ENCODE measurements around the gene MT2A. TPM values are rescaled to one million over a fixed set of nuclear protein-coding genes. Genes with fewer than 3 reads are reported as not detected.

MT2A gene
- total RNA-seq, 1 donor from 2014 or later, result 139 TPM

DNA sequence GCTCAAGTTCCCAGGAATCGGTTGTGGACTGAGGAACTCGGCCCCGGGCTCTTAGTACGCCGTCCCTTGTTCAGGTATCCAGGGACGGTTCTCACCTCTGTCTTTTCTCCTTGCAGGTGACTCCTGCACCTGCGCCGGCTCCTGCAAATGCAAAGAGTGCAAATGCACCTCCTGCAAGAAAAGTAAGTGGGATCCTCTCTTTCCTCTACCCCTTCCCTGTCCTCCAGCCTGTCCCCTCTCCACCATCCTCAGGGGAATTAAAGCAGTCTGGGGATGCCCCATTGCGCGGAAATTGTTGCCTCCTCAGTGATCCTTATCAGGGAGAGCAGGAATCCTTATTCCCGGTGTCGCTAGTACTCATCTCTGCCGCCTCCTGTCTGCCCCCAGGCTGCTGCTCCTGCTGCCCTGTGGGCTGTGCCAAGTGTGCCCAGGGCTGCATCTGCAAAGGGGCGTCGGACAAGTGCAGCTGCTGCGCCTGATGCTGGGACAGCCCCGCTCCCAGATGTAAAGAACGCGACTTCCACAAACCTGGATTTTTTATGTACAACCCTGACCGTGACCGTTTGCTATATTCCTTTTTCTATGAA lies 585 bp downstream of the MT2A start:
- DNase-seq (ENCODE audit: low read depth), result no peak
- Histone ChIP-seq H3K27me3 (ENCODE audit: control insufficient read depth, insufficient read depth, low read length) (no peaks in the 10 kb centered on the region), H3K36me3 (ENCODE audit: control insufficient read depth, insufficient read depth, low read length) (no peaks in the 10 kb centered on the region), H3K4me3 (ENCODE audit: low read depth, low read length) (peak overlapping the region; percentile 87)
- TF ChIP-seq, protein P1, sequence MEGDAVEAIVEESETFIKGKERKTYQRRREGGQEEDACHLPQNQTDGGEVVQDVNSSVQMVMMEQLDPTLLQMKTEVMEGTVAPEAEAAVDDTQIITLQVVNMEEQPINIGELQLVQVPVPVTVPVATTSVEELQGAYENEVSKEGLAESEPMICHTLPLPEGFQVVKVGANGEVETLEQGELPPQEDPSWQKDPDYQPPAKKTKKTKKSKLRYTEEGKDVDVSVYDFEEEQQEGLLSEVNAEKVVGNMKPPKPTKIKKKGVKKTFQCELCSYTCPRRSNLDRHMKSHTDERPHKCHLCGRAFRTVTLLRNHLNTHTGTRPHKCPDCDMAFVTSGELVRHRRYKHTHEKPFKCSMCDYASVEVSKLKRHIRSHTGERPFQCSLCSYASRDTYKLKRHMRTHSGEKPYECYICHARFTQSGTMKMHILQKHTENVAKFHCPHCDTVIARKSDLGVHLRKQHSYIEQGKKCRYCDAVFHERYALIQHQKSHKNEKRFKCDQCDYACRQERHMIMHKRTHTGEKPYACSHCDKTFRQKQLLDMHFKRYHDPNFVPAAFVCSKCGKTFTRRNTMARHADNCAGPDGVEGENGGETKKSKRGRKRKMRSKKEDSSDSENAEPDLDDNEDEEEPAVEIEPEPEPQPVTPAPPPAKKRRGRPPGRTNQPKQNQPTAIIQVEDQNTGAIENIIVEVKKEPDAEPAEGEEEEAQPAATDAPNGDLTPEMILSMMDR (IDR thresholded peaks at IDR 0.05; ENCODE audit: insufficient read depth, low read length, poor library complexity, severe bottlenecking), result no peak

DNA sequence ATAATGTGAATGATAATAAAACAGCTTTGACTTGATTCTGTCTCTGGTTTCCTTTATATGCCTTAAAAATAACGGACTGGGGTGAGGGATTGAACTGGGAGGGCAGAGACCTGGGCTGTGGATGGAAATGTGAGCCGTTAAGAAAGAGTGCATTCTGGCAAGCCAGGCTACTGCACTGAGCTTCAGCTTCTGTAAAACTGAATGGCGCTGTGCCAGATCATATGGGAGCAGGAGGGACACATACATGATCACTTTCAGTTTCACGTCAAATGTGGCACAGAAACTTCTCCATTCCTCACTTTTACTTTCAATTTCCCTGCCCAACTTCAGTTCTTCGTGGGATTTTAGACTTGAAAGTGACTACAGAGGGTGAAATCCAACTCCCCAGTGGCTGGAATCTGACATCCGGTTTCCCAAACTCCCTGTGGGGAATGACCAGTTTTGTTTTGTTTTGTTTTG lies 1.1 kb downstream of the MT2A start:
- no peak for DNase-seq (ENCODE audit: low read depth)
- H3K4me3 ChIP-seq (ENCODE audit: low read depth, low read length), result peak overlapping the region; percentile 87
- TF ChIP-seq, protein P1 (IDR thresholded peaks at IDR 0.05; ENCODE audit: insufficient read depth, low read length, poor library complexity, severe bottlenecking), result no peak

DNA sequence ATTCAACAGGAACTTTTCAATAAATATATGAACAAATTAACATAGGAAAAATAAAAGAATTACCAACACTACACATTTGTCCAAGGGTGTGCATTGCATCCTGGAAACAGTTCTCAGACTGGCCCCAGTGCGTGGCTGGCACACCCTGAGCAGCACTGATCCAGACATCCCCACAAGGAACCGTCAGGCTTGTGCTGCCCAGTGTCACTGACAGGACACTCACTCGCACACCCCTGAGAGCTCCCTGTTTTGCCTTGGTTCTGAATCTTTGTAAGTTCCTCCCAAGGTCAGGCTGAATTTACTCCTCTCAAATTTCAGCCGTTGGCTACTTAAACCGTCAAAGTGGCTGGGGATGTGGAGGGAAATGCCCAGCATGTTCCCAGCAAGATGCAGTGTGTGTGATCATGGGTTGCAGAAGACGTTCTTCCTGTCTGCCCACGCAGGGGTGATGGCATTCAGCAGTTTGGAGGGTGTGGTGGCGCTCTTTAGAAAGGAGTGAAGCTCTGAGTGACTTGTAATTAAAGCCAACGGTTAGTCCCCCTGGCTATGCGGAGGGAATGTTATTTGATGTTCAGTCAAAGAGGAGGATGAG lies 1.7 kb downstream of the MT2A start:
- H3K36me3 ChIP-seq (ENCODE audit: control insufficient read depth, insufficient read depth, low read length), result no peaks in the 10 kb centered on the region

More for the DNA sequence above, 1.1 kb downstream of the MT2A start:
- Histone ChIP-seq H3K36me3 (ENCODE audit: control insufficient read depth, insufficient read depth, low read length) (no peaks in the 10 kb centered on the region), H3K27me3 (ENCODE audit: control insufficient read depth, insufficient read depth, low read length) (no peaks in the 10 kb centered on the region)

DNA sequence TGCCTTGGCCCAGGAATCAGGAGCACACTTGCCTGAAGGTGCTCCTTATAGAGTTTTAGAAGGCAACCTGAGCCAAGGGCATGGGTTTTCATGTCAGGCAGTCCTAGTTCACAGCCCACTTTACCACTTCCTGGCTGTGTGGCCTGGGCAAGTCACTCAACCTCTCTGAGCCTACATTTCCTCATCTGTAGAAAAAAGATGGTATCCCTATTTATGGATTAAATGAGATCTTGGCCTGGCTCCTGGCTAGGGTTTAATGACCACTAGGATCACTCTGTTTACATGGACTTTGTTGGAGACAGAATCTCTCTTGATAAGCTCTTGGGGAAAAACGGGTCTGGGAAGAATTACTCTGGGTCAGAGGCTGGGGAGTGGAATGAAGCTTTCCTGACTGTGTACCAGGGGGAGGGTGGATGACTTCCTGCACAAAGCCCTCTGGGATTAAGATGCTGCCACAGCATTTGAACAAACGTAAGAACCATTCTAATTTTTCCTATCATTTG lies 2.3 kb downstream of the MT2A start:
- no peak for DNase-seq (ENCODE audit: low read depth)
- Histone ChIP-seq H3K36me3 (ENCODE audit: control insufficient read depth, insufficient read depth, low read length) (no peaks in the 10 kb centered on the region), H3K4me3 (ENCODE audit: low read depth, low read length) (no peak overlapping the region), H3K27me3 (ENCODE audit: control insufficient read depth, insufficient read depth, low read length) (no peaks in the 10 kb centered on the region)
- TF ChIP-seq, protein P1 (IDR thresholded peaks at IDR 0.05; ENCODE audit: insufficient read depth, low read length, poor library complexity, severe bottlenecking), result no peak

More for the DNA sequence above, 1.7 kb downstream of the MT2A start:
- Histone ChIP-seq H3K4me3 (ENCODE audit: low read depth, low read length) (peak overlapping the region; percentile 87), H3K27me3 (ENCODE audit: control insufficient read depth, insufficient read depth, low read length) (no peaks in the 10 kb centered on the region)
- DNase-seq (ENCODE audit: low read depth), result no peak
- TF ChIP-seq, protein P1 (IDR thresholded peaks at IDR 0.05; ENCODE audit: insufficient read depth, low read length, poor library complexity, severe bottlenecking), result no peak

DNA sequence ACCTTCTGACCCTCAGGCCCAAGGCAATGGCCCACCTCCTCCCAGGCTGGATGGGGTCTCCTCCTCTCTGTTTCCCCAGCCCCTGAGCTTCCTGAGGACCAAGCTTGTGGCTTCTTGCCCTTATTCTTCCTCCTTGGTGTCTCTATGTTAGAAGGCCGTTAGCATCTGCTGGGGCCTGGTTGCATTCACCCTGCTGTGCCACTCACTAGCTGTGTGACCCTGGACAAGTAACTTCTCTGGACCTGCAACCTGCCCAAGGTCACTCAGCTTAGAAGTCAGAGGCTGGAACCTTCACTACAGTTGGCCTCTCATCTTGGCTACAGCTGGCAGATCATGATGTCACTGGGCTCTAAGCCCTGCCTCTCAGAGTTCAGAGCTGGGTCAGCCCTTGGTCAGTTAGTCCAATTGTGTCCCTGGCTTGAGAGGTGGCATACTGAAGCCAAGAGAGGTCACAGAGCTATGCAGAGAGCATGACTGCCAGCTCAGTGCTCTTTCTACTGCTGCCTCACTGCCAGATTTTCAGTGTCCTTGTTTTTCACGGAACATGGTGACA lies 3.0 kb downstream of the MT2A start:
- H3K4me3 ChIP-seq (ENCODE audit: low read depth, low read length), result no peak overlapping the region
- DNase-seq (ENCODE audit: low read depth), result no peak

More for the DNA sequence above, 3.0 kb downstream of the MT2A start:
- no peaks in the 10 kb centered on the region for H3K36me3 ChIP-seq (ENCODE audit: control insufficient read depth, insufficient read depth, low read length)
- H3K27me3 ChIP-seq (ENCODE audit: control insufficient read depth, insufficient read depth, low read length), result no peaks in the 10 kb centered on the region
- TF ChIP-seq, protein P1 (IDR thresholded peaks at IDR 0.05; ENCODE audit: insufficient read depth, low read length, poor library complexity, severe bottlenecking), result no peak
